SK-N-SH (cell line): ENCODE measurements around the gene EHBP1L1. TPM values are rescaled to one million over a fixed set of nuclear protein-coding genes. Genes with fewer than 3 reads are reported as not detected.
"Not testable (repeated sequence)": the region's sequence is repeated elsewhere in the genome, so short reads cannot be mapped to it uniquely, and the experiment has no call there.

Source experiments
- CTCF ChIA-PET: fragments of 300-600, 350-600 bp; formaldehyde crosslinking; extraction: SDS; loops from one replicate; lab custom pipeline; 2021; lab: Yijun Ruan, JAX
- POLR2A ChIA-PET: fragments of 350-600 bp; sonication (Branson Sonifier 250); formaldehyde crosslinking; extraction: SDS; loops from one replicate; lab custom pipeline; 2020; ENCODE audit warnings: antibody characterized with exemption, inconsistent platforms; lab: Yijun Ruan, JAX
- DNase-seq: peaks from one replicate; pipeline ENCODE4 v3.0.0; 2012
- H2AFZ ChIP-seq: fragments of 200-600 bp; sonication (generic); 2 replicates; pipeline ENCODE4 v1.8.1; 2016; ENCODE audit warnings: antibody characterized with exemption, mild to moderate bottlenecking, low read depth
- H3F3A ChIP-seq: fragments of 200-600 bp; sonication (generic); replicated peaks from 2 replicates; pipeline ENCODE3; 2016; ENCODE audit warnings: antibody characterized with exemption, mild to moderate bottlenecking; ENCODE audit not compliant: insufficient read depth
- H3K27ac ChIP-seq, 2 experiments: fragments of 200-500 bp in 1 of 2; fragments of 200-600 bp in 1 of 2; sonication (Bioruptor generic) in 1 of 2; sonication (generic), shearing (Covaris generic) in 1 of 2; 2 replicates each; pipeline versions ENCODE4 v1.5.1 to v1.6.1; 2014 to 2016; ENCODE audit warnings: low read depth in 2 of 2, inconsistent platforms in 1 of 2, low read length in 1 of 2, mild to moderate bottlenecking in 1 of 2, mixed read lengths in 1 of 2
- H3K27me3 ChIP-seq: fragments of 200-600 bp; sonication (generic), shearing (Covaris generic); 2 replicates; pipeline ENCODE4 v1.6.1; 2016; ENCODE audit warnings: mixed run types; ENCODE audit not compliant: insufficient read depth
- H3K36me3 ChIP-seq, 2 experiments: fragments of 200-500 bp in 1 of 2; fragments of 200-600 bp in 1 of 2; sonication (Bioruptor generic) in 1 of 2; sonication (generic) in 1 of 2; replicated peaks in 1 of 2; 2 replicates each; pipeline versions ENCODE3 to v1.5.1; 2014 to 2016; ENCODE audit warnings: low read length in 1 of 2, mild to moderate bottlenecking in 1 of 2; ENCODE audit not compliant: insufficient read depth in 2 of 2, control insufficient read depth in 1 of 2
- H3K4me1 ChIP-seq, 2 experiments: fragments of 200-500 bp in 1 of 2; fragments of 200-600 bp in 1 of 2; sonication (Bioruptor generic) in 1 of 2; sonication (generic), shearing (Covaris generic) in 1 of 2; 2 replicates each; pipeline versions ENCODE4 v1.5.1 to v1.6.1; 2014 to 2016; ENCODE audit warnings: low read depth in 1 of 2, low read length in 1 of 2, mixed run types in 1 of 2; ENCODE audit not compliant: insufficient read depth in 2 of 2, control insufficient read depth in 1 of 2
- H3K4me2 ChIP-seq: fragments of 200-600 bp; sonication (generic), shearing (Covaris generic); 2 replicates; pipeline ENCODE4 v1.6.1; 2017; ENCODE audit warnings: mixed run types
- H3K4me3 ChIP-seq, 2 experiments: fragments of 200-500 bp in 1 of 2; fragments of 200-600 bp in 1 of 2; sonication (Bioruptor generic) in 1 of 2; sonication (generic), shearing (Covaris generic) in 1 of 2; 2 replicates each; pipeline versions ENCODE4 v1.5.1 to v1.8.1; 2014 to 2016; ENCODE audit warnings: low read depth in 2 of 2, inconsistent platforms in 1 of 2, low read length in 1 of 2, mild to moderate bottlenecking in 1 of 2, mixed read lengths in 1 of 2, moderate library complexity in 1 of 2
- H3K79me2 ChIP-seq: fragments of 200-600 bp; sonication (generic); 2 replicates; pipeline ENCODE4 v1.8.1; 2017; ENCODE audit warnings: mild to moderate bottlenecking; ENCODE audit not compliant: insufficient read depth
- H3K9ac ChIP-seq: fragments of 200-600 bp; sonication (generic); 2 replicates; pipeline ENCODE4 v1.6.1; 2017; ENCODE audit warnings: mixed run types
- H3K9me2 ChIP-seq: fragments of 200-600 bp; sonication (generic); 2 replicates; pipeline ENCODE4 v1.6.1; 2017; ENCODE audit warnings: mixed run types
- H3K9me3 ChIP-seq: fragments of 200-600 bp; sonication (generic); 2 replicates; pipeline ENCODE4 v1.6.1; 2017; ENCODE audit warnings: mixed run types, mild to moderate bottlenecking, moderate library complexity
- H4K20me1 ChIP-seq: fragments of 200-600 bp; sonication (generic); 2 replicates; pipeline ENCODE4 v1.6.1; 2017; ENCODE audit warnings: mild to moderate bottlenecking, mixed run types; ENCODE audit not compliant: insufficient read depth
- CHD2 ChIP-seq: fragments of 150-350 bp; IDR thresholded peaks from 2 replicates; pipeline ENCODE4 v1.6.1; 2018; ENCODE audit warnings: low read length; ENCODE audit not compliant: partially characterized antibody
- EZH2phosphoT487 ChIP-seq: fragments of 200-600 bp; sonication (generic); IDR thresholded peaks from 2 replicates; pipeline ENCODE4 v1.6.1; 2017; ENCODE audit warnings: low read depth, mixed run types, mild to moderate bottlenecking, antibody characterized with exemption, moderate library complexity, borderline replicate concordance
- GATA2 ChIP-seq: sonication (generic); formaldehyde crosslinking; IDR thresholded peaks from 2 replicates; pipeline ENCODE4 v1.5.0; 2020; ENCODE audit warnings: mild to moderate bottlenecking, missing genetic modification reagents
- JUND ChIP-seq: IDR thresholded peaks from 2 replicates; pipeline ENCODE4 v1.4.0; 2012
- MXI1 ChIP-seq: IDR thresholded peaks from 2 replicates; pipeline ENCODE4 v1.6.1; 2012; ENCODE audit warnings: mild to moderate bottlenecking, low read depth, low read length, improper control_type of control experiment
- NRF1 ChIP-seq: IDR thresholded peaks from 2 replicates; pipeline ENCODE4 v1.6.1; 2012; ENCODE audit warnings: low read depth, mild to moderate bottlenecking, low read length
- POLR2AphosphoS5 ChIP-seq: IDR thresholded peaks from 2 replicates; pipeline ENCODE4 v1.6.1; 2012; ENCODE audit warnings: low read depth, low read length
- RAD21 ChIP-seq: IDR thresholded peaks from 2 replicates; pipeline ENCODE4 v1.6.1; 2012; ENCODE audit warnings: mild to moderate bottlenecking, low read length
- RXRA ChIP-seq: IDR thresholded peaks from 2 replicates; pipeline ENCODE4 v1.4.0; 2012; ENCODE audit warnings: low read depth, mild to moderate bottlenecking, borderline replicate concordance
- SIN3A ChIP-seq: IDR thresholded peaks from 2 replicates; pipeline ENCODE4 v1.6.1; 2012; ENCODE audit warnings: low read depth, mild to moderate bottlenecking, low read length, moderate library complexity, borderline replicate concordance
- SMC3 ChIP-seq: IDR thresholded peaks from 2 replicates; pipeline ENCODE4 v1.6.1; 2012; ENCODE audit warnings: low read depth, low read length, improper control_type of control experiment
- TCF12 ChIP-seq: IDR thresholded peaks from 2 replicates; pipeline ENCODE4 v1.4.0; 2012
- WGBS: methylation state at CpG from one replicate; pipeline ENCODE4 v1.1.6; 2017; ENCODE audit warnings: low lambda C conversion rate; 5-methylcytosine and 5-hydroxymethylcytosine counted together
- polyA plus RNA-seq, 3 experiments: library from polyadenylated mRNA; depleted of rRNA; stranded (reverse); fragments of >200 nt; gene quantifications; 2 replicates each; pipeline ENCODE4 v1.2.3, GENCODE V29; 2012
- TF ChIP-seq, protein P1 (sequence below): IDR thresholded peaks from 2 replicates; pipeline ENCODE4; 2012

The EHBP1L1 gene
- polyA plus RNA-seq, 1 of the 3 experiments (the other 2 are of a cell fraction) = 48.7 TPM

DNA sequence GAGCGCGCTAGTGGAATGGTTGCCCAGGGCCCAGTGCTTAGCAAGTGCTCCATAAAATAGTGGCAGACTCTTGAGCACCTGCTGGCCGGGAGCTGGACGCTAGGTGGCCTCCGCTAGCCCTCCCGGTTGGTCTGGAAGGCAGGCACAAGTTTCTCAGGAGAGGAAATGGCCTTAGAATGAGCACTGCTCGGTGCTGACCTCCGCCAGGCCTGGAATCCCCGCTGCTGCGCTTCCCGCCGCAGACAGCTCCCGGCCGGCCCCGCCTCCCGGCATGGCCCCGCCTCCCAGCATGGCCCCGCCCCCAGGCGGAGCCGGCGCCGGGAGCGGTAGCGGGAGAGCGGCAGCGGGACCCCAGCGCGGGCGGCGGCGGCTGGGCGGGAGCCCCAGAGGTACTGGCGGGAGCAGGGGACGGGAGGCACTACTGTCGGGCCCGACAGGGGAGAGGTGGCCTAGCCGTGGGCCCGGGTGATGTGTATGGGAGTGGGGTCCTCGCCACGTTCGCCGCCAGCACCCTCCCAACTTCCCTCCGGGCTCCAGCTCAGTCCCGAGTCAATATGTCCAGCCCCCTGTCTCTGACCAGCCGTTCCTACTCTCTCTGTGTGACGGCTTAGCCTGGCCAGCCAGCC, 62.1 kb downstream of the EHBP1L1 start, which contains the start of gene SIPA1 (continued):
- TF ChIP-seq GATA2 (CRISPR knock-in tag) = no peak
- TF ChIP-seq RAD21 = peak; percentile 56
- TF ChIP-seq, protein P1, sequence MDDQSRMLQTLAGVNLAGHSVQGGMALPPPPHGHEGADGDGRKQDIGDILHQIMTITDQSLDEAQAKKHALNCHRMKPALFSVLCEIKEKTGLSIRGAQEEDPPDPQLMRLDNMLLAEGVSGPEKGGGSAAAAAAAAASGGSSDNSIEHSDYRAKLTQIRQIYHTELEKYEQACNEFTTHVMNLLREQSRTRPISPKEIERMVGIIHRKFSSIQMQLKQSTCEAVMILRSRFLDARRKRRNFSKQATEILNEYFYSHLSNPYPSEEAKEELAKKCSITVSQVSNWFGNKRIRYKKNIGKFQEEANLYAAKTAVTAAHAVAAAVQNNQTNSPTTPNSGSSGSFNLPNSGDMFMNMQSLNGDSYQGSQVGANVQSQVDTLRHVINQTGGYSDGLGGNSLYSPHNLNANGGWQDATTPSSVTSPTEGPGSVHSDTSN = no peak
- peak; percentile 55 for TF ChIP-seq POLR2AphosphoS5
- TF ChIP-seq RXRA = no peak
- peak; percentile 26; the same call in 1 of the 2 replicates for TF ChIP-seq TCF12
- TF ChIP-seq MXI1 = peak; percentile 59; the same call in 1 of the 2 replicates
- no peak; the same call in 1 of the 2 replicates for TF ChIP-seq JUND
- TF ChIP-seq SMC3 = peak; percentile 39
- TF ChIP-seq EZH2phosphoT487 = no peak
- TF ChIP-seq NRF1 = peak; percentile 17; the same call in 1 of the 2 replicates
- TF ChIP-seq SIN3A = peak; percentile 54; the same call in 1 of the 2 replicates
- TF ChIP-seq CHD2 = no peak

DNA sequence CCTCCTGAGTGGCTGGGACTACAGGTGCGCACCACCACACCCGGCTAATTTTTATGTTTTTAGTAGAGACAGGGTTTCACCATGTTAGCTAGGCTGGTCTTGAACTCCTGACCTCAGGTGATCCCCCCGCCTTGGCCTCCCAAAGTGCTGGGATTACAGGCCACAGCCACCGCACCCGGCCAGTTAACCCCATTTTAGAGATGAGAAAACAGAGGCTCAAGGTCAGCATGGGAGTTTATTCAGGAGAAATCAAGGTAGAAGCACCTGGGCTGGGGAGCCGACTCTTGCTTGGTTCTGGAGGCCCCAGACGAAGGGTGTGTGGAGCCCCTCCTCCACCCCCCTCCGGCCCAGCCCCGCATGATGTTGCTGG, 63.4 kb downstream of the EHBP1L1 start:
- H3K4me3 ChIP-seq, H3K9me2 ChIP-seq, H3K27me3 ChIP-seq, H3K9me3 ChIP-seq, DNase-seq, H3K27ac ChIP-seq, H2AFZ ChIP-seq, H3K9ac ChIP-seq, H4K20me1 ChIP-seq: not testable (repeated sequence)
- ChIA-PET CTCF (interaction anchor here (0.7 to 4.5 kb wide), 7 partner anchors 10 to 221 kb away, joined by 3 to 42 read pairs (median 5); partner anchors contain the start of genes FAM89B and MUS81), POLR2A (interaction anchor here (1.1 to 3.9 kb wide), 4 partner anchors 10 to 80 kb away, joined by 3 to 25 read pairs (median 8); no protein-coding TSS in a partner anchor)
- peaks cover 3 to 32% of the 10 kb centered on the region in 2 experiments for H3K36me3 ChIP-seq
- WGBS = 97% methylated on average over 5 of the region's 9 CpGs
- peaks cover 24% of the 10 kb centered on the region for H3F3A ChIP-seq
- peaks cover 5 to 25% of the 10 kb centered on the region in 2 experiments; a peak in 3 of 4 replicates for H3K4me1 ChIP-seq
- peaks cover 16% of the 10 kb centered on the region for H3K79me2 ChIP-seq
- H3K4me2 ChIP-seq = peak overlapping the region; percentile 99; the same call in 1 of the 2 replicates
